ENCODE measurements around the gene CACNA2D2.

Gene CACNA2D2

GRCh38 chr3:50388720-50389413 lies 114.6 kb downstream of the CACNA2D2 start:
- no peak for DNase-seq

DNA sequence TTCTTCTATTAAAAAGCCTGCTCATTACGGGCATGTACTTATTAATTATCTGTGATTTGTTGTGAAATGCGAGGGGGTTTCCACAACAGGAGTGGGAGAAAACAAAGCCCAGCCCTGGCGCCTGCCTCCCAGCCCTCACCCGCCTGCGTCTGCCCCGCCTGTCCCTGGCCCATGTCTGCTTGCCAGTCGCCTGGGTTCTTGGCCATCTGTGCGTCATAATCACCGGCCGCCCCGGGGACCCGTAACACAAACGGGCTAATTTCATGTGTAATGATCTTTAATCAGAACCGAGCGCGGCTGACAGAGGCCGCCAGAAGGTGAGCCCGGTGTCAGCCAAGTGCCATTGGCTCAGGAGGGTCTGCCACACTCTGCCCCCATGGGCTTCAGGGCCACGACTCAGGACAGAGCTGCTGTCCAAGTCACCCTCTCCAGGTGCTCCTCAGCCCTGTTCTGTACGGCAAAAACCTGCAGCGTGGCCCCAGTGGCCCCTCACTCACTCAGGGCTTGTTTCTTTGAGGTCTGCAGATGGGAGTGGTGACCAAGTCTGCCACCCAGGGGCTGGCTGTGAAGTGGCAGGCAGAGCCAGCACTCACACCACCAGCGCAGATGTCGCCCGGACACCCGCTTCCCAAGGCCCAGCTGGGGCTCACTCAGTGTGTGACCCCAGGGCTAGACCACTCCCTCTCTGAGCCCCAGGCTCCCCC lies 115.3 kb downstream of the CACNA2D2 start:
- DNase-seq = no peak

DNA sequence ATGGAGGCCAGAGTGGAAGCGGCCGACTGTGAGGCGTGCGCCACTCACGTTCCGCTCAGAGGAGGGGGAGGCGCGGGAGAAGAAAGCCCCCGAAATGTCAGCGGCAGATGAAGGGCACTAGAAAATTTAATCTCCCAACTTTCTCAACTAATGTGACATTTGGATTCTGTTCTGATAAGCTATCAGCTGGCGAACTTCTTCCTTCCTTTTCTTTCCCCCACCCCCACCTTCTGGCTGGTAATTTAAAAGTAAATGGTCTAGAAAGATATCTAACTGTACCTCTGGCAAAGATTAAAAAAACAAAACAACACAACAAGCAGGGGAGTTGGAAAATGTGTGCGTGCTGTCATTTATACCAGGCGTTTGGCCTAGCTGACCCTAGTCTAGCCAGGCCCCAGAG lies 117.7 kb downstream of the CACNA2D2 start:
- DNase-seq = no peak

GRCh38 chr3:50383750-50384149 lies 119.7 kb downstream of the CACNA2D2 start:
- DNase-seq = no peak

- DNase-seq = no peak
Observed at GRCh38 chr3:50382722-50383121, 120.7 kb downstream of the CACNA2D2 start.

GRCh38 chr3:50381383-50381782 lies 122.1 kb downstream of the CACNA2D2 start:
- DNase-seq = no peak

DNA sequence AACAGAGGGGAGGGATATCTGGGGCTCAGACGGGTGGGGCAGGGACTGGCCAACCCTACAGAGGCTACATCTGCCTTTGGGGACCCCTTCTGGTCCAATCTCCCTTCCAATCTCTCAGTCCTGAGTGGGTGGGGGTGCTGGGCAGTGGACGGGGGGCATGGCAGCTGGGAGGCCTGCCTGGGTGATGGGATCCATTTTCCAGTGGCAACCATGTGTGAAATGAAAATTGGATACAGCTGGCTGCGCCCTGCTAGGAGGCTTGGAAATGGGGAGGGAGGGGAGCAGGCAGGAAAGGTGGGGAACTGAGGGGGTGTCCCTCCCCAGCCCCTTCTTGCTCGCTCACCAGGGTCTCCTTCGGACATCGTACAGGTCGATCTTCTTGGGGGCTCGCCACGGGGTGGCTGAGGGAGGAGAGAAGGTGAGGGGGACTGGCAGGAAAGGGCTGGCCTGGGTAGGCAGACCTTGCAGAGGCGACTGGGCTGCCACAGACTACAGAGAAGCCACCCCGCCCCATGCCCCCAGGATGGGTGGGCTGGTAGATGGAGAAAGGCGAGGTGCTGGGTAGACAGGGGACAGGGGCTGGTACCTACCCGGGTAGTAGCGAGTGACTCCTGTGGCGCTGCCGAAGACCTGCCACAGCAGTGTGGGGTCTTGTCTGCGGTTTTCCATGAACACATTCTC lies 122.9 kb downstream of the CACNA2D2 start:
- DNase-seq = no peak

GRCh38 chr3:50378757-50379156 lies 124.7 kb downstream of the CACNA2D2 start:
- DNase-seq = no peak

DNA sequence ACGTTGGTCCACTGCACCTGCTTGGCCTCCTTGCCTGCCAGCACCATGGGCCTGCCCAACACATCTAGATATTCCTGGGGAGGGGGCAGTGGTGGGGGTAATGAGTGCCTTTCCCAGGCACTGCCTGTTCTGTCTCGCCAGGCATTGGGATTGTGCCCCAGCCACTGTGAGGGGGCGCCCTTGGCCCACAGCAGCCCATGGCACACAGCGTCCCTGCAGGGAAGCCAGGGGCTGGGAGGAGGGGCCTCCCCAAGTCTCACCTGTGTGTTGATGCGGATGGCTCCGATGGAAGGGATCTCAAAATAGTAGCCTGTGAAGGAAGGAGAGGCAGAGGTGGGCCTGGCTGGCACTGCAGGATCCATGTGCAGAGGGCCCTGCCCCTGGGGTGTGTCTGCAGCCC lies 125.4 kb downstream of the CACNA2D2 start:
- no peak for DNase-seq

GRCh38 chr3:50375258-50375931 lies 128.0 kb downstream of the CACNA2D2 start:
- DNase-seq = no peak

GRCh38 chr3:50374363-50375257 lies 128.8 kb downstream of the CACNA2D2 start:
- DNase-seq = no peak

- no peak for DNase-seq
Observed at GRCh38 chr3:50373146-50374051, 130.0 kb downstream of the CACNA2D2 start.

GRCh38 chr3:50372349-50372748 lies 131.1 kb downstream of the CACNA2D2 start:
- DNase-seq = no peak

DNA sequence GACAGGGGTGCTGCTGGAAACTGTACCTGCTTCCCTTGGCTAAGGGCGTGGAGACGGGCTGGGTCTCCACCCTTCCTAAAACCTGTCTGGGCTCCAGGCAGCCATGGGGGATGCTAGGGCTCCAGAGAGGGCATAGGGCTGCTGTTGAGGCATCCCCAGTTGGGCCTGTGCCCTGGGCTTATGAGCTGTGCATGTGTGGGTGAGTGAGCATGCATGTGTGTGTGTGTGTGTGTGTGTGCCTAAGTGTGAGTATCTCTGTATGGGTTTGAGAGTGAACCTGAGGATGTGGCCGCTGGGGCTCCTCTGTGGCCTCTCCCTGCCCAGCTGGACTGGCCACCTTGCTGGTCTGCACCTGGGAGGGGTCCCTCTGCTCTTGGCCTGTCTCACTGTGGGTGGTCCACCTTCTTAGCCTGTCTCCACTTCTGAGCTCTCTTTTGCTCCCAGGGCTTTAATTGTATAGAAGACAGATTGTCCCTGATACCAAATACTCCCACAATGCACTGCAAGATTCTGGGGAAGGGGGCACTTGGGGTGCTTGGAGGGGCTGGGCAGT lies 132.2 kb downstream of the CACNA2D2 start:
- no peak for DNase-seq

DNA sequence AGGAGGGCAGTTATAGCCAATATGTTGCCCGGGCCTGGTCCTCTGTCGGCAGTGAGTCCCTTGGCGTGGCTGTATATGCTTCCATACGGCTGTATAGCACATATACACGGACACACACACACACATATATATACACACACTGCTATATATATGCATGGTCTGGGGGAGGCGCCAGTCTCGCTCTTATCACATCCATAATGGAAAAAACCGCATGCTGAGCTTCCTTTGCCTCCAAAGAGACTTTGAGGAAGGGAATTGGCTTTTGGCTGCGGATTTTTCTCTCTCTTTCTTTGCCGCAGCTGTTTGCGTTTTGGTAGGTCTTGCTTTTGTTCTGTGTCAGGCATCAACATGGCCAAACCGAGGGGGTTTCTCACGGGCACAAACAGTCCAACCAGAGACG lies 132.8 kb downstream of the CACNA2D2 start:
- no peak for DNase-seq

DNA sequence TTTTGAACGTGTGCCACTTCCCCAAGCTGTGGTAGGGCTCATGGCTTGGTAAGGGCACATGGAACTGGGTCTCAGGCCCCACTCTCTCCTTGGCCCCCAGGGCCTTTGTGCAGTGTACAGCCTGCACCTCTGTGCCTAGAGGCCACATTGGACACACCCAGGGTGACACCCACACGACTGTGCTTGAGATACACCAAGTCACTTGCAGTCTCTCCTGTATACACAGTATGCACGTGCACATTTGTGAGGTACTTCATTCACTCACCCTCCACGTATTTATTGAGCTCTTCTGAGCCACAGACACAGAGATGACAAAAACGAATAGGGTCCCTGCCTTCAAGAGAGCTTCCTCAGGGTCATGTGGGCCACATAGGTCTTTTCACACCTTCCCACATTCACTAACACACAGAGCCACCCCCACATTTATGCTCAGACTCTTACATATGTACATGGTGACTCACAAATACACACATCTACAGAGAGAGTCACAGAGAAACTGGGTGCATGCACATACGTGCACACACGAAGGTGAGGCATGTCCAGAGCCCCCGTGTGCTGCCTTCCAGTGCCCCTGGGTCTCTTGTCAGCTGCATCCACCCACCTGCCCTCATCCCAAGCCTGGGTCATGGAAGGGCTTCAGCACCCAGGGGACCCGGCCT lies 134.3 kb downstream of the CACNA2D2 start:
- no peak for DNase-seq

GRCh38 chr3:50365842-50366220 lies 137.6 kb downstream of the CACNA2D2 start:
- DNase-seq = no peak

DNA sequence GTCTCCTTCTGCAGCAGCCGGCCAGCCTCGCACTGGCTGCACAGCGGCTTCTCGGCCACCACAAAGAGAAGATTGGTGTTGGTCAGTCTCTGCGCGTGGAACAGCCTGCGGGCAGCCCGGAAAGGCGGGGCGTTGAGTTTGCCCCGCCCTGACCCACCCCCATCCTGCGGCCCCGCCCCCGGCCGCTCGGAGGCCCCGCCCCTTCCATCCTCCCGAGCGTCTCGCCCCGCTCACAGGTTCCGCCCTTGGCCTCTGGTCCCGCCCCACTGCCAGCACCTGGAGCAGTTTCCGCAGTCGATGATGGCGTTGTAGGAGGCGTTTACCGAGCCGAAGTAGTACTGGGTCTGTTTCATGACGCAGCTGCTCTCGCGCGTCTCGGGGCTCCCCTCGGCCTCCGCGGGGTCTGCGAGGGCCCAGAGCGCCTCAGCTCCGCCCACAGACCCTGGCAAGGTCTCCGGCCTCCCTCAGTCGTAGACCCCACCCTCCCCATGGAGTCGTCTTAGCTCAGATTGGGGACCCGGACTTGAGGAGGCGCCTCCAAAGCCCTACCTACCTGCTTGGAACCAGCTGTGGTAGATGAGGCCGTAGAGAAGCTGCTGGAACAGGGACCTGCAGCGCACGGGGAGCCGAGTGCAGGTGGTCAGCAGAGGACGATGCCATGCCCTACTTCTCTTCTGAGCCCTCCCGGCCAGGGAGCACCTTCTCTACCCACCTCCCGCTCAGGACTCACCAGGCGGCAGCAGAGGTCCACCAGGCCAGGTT lies 138.2 kb downstream of the CACNA2D2 start:
- peak; percentile 94 to 95 for DNase-seq

DNA sequence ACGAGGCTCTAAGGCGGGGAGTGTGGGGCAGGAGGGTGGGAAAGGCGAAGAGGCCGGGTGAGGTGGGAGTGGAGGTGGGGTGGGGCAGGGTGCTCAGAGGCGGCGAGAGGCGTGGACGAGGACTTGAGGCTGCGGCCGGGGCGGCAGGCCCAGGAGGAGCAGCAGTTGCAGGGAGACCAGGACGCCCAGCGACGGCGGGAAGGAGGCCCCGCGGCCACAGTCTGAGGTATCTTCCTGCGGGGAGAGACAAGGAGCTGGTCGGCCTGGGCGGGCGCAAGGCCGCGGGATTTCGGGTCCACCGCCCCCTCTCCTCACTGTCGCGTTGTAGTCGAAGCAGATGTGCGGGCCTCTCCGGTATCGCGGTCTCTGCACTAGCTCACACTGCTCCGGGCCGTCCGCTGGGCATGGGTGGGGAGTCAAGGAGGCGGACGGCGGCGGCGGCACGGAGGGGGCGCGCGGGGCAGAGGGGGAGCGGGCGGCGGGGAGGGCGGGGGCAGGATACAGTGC lies 138.8 kb downstream of the CACNA2D2 start:
- DNase-seq = no peak

GRCh38 chr3:50359760-50360110 lies 143.7 kb downstream of the CACNA2D2 start:
- DNase-seq = no peak

All from activated CD4-positive, alpha-beta T cell treated with anti-CD3 and anti-CD28 coated beads, Interleukin-2, amount 50 U/mL, for 4 hours (primary cell).